ENCODE data around the gene PATL1.

PATL1 gene

GRCh38 chr11:59678118-59678812 lies 9.4 kb upstream of the PATL1 start:
- DNase-seq = no peak
- no peaks in the 10 kb centered on the region for H3K27me3 ChIP-seq (ENCODE audit: insufficient read depth, low read depth, severe bottlenecking)
- H3K9me3 ChIP-seq (ENCODE audit: severe bottlenecking) = peaks cover 12% of the 10 kb centered on the region
- H3K36me3 ChIP-seq = no peaks in the 10 kb centered on the region
- no peak for TF ChIP-seq CTCF (IDR thresholded peaks at IDR 0.05; ENCODE audit: low read depth, low read length)
- no peak overlapping the region for H3K4me3 ChIP-seq (ENCODE audit: low read depth, low read length)
- H3K27ac ChIP-seq = no peak overlapping the region; the same call in 1 of the 2 replicates

GRCh38 chr11:59676205-59676604 lies 7.4 kb upstream of the PATL1 start:
- TF ChIP-seq CTCF (IDR thresholded peaks at IDR 0.05; ENCODE audit: low read depth, low read length) = no peak
- Histone ChIP-seq H3K27ac (no peak overlapping the region), H3K4me3 (ENCODE audit: low read depth, low read length) (no peak overlapping the region), H3K9me3 (ENCODE audit: severe bottlenecking) (peaks cover 12% of the 10 kb centered on the region), H3K27me3 (ENCODE audit: insufficient read depth, low read depth, severe bottlenecking) (no peaks in the 10 kb centered on the region), H3K36me3 (no peaks in the 10 kb centered on the region)
- DNase-seq = no peak

GRCh38 chr11:59674291-59674690 lies 5.5 kb upstream of the PATL1 start:
- peaks cover 15% of the 10 kb centered on the region for H3K9me3 ChIP-seq (ENCODE audit: severe bottlenecking)
- DNase-seq = no peak

GRCh38 chr11:59673291-59673690 lies 4.5 kb upstream of the PATL1 start:
- DNase-seq = no peak
- Histone ChIP-seq H3K27ac (no peak overlapping the region), H3K27me3 (ENCODE audit: insufficient read depth, low read depth, severe bottlenecking) (no peaks in the 10 kb centered on the region), H3K36me3 (no peaks in the 10 kb centered on the region), H3K9me3 (ENCODE audit: severe bottlenecking) (peaks cover 13% of the 10 kb centered on the region), H3K4me3 (ENCODE audit: low read depth, low read length) (no peak overlapping the region)
- TF ChIP-seq CTCF (IDR thresholded peaks at IDR 0.05; ENCODE audit: low read depth, low read length) = no peak

More at GRCh38 chr11:59674291-59674690, 5.5 kb upstream of the PATL1 start:
- H3K27ac ChIP-seq = no peak overlapping the region
- H3K4me3 ChIP-seq (ENCODE audit: low read depth, low read length) = no peak overlapping the region
- no peak for TF ChIP-seq CTCF (IDR thresholded peaks at IDR 0.05; ENCODE audit: low read depth, low read length)
- H3K27me3 ChIP-seq (ENCODE audit: insufficient read depth, low read depth, severe bottlenecking) = no peaks in the 10 kb centered on the region
- H3K36me3 ChIP-seq = no peaks in the 10 kb centered on the region

- Histone ChIP-seq H3K36me3 (peaks cover 6% of the 10 kb centered on the region), H3K4me3 (ENCODE audit: low read depth, low read length) (no peak overlapping the region), H3K9me3 (ENCODE audit: severe bottlenecking) (peaks cover 3% of the 10 kb centered on the region), H3K27ac (no peak overlapping the region), H3K27me3 (ENCODE audit: insufficient read depth, low read depth, severe bottlenecking) (no peaks in the 10 kb centered on the region)
- no peak for TF ChIP-seq CTCF (IDR thresholded peaks at IDR 0.05; ENCODE audit: low read depth, low read length)
- DNase-seq = no peak
These were observed 2.6 kb upstream of the PATL1 start for GRCh38 chr11:59671471-59671870.

- Histone ChIP-seq H3K9me3 (ENCODE audit: severe bottlenecking) (peaks cover 3% of the 10 kb centered on the region), H3K27me3 (ENCODE audit: insufficient read depth, low read depth, severe bottlenecking) (no peaks in the 10 kb centered on the region), H3K36me3 (peaks cover 25% of the 10 kb centered on the region), H3K27ac (peak overlapping the region; percentile 97), H3K4me3 (ENCODE audit: low read depth, low read length) (peak overlapping the region; percentile 53)
- no peak for TF ChIP-seq CTCF (IDR thresholded peaks at IDR 0.05; ENCODE audit: low read depth, low read length)
- no peak for DNase-seq
These were observed 773 bp upstream of the PATL1 start for GRCh38 chr11:59669611-59670009.

Data from WERI-Rb-1 (cell line).